ENCODE results near the gene THAP8. TPM values are rescaled to one million over a fixed set of nuclear protein-coding genes. Genes with fewer than 3 reads are reported as not detected.

THAP8 gene
- polyA plus RNA-seq, 1 donor, result 9.2 TPM

DNA sequence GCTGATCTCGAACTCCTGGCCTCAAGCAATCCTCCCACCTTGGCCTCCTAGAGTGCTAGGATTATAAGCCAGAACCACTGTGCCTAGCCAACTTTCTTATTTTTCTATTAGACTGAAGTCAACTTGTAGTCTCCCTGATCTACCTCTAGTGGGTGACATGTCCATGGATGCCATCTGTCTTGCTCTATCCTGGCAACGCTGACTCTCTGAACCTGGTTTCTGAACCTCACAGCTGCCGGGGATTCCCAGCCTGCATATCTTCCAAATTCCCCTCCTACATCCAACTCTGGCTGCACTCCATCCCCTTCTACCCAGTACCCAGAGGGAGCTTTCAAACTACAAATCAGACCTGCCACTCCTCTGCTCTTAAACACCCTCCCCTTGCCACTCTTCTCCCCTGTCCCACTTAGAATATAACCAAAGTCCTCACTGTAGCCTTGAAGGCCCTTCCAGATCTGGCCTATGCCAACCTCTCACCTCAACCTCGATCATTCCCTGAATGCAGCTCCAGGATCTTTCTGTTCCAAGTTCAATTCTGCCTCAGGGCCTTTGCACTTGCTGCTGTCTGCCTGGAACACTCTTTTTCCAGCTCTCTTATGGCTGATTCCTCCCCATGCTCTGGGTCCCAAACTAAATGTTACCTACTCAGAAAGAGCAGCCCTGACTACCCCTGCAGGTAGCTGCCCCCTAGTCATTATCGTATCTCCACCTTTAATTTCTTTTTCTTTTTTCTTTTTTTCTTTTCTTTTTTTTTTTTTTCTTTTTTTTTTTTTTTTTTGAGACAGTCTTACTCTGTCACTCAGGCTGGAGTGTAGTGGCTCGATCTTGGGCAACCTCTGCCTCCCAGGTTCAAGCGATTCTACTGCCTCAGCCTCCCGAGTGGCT is 23.6 kb downstream of the THAP8 start:
- no peak for DNase-seq

DNA sequence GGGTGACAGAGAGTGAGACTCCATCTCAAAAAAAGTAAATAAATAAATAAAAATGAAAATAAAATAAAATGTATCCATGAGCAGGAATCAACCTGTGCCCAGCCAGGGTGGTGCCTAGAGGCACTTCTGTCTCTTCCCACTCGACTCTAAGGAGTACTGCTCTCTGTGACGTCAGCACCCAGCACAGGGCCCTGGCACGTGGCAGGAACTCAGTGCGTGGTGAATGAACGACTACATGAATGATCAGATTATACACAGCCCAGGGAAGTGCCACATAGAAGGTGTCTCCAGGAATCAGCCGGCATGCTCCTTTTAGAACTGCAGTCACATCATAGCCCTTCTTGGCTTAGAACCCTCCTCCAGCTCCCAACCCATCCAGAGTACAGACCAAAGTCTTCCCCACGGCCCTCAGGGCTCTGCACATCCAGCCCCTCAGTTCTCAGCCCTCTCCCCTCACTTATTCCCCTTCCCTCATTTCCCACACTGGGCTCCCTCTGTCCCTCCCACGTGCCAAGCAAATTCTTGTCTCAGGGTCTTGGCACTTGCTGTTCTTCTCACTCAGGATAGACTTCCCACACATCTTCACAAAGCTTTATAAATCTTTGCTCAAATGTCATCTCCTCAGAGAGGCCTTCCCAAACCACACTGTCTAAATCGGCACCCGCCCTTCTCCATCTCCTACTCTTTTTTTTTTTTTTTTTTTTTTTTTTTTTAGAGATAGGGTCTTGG is 25.6 kb downstream of the THAP8 start:
- DNase-seq, result no peak

DNA sequence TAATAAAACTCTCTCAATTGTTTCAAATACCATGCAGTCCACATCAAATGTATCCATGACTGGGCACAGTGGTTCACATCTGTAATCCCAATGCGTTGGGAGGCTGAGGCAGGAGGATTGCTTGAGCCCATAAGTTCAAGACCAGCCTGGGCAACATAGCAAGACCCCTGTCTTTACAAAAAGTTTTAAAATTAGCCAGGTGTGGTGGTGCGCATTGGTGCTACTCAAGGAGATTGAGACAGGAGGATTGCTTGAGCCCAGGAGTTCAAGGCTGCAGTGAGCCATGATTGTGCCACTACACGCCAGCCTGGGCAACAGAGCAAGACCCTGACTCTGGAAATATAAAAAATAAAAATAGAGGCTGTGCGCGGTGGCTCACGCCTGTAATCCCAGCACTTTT is 26.4 kb downstream of the THAP8 start:
- no peak for DNase-seq

DNA sequence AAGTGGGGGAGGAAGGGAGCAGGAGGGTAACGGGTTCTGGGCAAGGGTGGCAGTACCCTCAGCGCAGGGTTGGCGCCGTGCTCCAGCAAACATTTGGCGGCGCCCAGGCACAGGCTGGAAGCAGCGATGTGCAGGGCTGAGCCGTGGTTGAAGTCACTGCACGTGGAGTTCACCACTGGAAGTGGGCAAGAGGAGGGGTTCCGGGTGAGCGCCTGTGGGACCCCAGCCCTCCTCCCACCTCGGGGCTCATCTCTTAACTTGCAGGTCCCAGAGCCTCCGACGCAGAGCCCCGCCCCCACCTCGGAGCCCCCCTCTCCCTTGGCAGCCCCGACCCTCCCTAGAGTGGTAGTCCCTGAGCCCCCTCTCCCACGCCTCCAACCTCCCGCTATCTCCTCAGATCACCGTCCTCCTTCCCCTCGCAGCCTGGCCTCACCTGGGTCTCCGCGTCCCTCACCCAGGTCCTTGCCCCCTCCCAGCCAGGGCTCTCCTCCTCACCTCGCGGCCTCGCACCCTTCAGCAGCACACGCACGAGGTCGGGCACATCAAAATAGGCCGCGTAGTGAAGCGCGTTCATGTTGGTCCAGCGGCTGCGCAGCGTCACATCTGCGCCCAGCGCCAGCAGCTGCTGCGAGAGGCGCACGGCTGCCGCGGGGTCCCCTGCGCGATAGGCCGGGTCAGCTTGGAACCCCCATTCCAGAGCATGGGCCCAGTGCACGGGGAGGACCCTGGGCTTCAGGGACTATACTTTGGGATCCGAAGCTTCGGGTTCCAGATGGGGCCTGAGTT is 27.8 kb downstream of the THAP8 start:
- no peak for DNase-seq

DNA sequence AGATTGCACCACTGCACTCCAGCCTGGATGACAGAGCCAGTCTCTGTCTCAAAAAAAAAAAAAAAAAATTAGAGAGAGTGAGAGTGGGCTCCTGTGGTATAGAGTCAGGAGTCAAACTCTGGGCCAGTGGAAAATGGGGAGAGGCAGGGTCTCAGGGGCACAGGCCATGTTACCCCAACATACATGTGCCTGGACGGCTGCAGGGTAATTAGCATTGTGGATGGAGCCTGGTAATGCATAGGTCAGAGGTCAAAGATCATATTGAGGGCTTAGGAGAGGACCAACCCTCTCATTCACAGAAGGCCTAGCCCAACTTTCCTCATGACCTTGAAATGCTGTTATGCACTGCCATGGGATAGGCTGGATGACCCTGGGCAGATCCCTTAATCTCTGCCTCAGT is 28.5 kb downstream of the THAP8 start:
- no peak for DNase-seq

DNA sequence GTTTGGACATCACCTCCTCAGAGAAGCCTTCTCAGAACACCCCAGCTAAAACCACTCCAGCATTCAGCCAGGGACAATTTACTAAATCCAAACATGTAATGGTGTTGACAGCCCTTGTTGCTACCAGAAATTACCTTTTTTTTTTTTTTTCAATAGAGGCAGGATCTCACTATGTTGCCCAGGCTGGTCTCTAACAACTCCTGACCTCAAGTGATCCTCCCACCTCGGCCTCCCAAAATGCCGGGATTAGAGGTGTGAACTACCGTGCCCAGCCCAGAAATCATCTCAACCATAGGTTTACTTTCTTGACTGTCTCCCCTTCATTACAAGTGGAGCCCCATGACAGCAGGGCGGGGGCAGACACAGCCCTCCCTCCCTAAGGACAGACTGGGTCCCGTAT is 30.7 kb downstream of the THAP8 start:
- no peak for DNase-seq

DNA sequence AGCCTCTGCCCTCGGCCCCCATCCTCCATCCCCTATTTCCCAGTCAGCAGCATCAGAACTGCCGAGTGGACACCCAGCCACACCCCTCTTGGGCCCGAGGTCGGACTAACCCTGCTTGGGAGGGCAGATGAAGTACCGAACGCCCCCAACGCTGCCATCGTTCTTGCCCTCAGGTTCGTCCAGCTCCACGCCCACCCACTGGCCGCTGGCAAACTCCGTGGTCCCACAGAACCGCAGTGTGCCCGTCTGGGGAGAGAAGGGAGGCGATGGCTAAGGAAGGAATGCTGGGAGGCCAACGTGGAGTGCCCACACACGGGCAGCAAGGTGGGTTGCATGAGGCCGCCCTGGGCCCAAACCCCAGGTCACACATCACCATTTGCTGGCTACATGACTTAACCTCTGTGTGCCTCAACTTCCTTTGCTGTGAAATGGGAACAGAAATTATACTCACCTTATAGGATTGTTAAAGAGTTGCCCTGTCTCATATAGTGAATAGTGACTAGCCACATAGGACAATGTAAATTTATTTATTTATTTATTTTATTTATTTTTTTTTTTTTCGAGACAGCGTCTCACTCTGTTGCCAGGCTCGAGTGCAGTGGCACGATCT is 34.9 kb downstream of the THAP8 start:
- no peak for DNase-seq

DNA sequence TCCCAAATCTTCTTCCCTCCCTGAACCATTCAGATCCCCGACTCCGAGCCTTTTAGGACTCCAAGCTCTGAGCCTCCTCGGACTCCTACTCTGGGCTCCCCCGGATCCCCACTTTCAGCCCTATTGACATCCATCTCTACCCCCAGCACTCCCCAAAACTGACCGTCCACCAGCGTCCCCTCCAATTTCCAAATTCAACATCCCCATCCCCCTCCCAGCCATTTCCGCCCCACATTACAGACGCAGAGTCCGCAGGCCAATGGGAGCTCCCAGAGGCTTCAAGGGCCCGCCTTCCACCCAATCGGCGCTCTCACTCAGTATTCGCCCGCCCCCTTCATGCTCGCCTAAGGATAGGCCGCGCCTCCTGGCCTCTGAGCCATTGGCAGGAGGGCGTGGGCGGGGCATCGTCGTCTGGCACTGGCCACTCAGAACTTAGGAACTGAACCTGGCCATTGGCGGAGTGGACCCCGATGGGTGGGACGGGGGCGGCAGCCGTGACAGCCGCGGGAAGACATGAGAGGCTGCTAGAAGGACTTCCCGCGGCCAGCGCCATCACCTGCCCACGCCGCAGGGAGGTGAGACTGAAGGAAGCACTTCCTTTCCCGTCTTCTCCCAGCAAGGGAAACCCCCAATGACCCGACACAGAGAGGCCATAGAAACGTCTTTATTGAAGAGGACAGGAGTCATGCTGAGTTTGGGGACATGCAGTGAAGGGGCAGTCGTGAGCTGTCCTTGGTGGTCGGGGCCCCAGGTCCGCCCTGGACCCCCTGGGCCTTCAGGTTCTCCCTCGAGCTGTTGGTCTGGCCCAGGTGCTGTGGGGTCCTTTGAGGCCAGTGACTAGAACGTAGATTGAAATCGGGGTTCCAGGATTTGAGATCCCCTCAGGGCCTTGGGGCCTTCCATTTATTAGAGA is 39.8 kb downstream of the THAP8 start, which contains the start of gene ALKBH6:
Gene ALKBH6 (minus strand): TSS at position 202 of the 913 bp plus-strand sequence. CDS start 816 bp downstream, outside the sequence.
- peak; percentile 99 for DNase-seq

DNA sequence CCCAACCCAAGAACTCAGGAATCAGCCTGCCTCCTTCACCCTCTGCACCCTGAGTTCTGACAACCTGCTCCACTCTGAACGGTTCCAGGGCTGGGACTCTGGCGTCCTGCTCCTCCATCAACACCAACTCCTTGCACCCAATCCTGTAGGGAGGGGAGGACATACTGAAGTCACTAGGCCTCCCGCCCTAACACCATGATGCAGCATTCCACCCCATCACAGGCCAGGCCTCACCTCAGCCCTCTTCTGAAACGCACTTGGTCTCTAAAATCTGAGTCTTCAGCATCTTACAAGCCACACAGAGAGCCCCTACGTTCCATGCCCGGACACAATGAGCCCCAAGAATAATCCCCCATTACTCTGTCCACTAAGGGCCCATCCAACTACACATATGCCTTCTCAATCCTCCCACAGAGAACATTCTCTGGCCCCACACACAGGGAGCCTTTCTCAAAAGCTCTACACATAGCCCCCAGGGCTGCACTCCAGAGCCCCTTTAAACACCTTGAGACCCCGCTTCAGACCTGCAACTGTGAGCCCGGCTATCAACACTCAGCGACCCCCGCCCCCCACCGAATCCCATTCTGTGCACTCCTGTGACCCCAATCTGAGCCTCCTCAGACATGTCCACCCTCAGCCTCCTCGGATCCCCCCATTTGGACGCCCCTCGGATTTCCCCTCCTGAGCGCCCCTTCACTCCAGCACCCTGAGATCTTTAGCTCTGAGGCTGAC is 40.6 kb downstream of the THAP8 start:
- DNase-seq, result no peak

DNA sequence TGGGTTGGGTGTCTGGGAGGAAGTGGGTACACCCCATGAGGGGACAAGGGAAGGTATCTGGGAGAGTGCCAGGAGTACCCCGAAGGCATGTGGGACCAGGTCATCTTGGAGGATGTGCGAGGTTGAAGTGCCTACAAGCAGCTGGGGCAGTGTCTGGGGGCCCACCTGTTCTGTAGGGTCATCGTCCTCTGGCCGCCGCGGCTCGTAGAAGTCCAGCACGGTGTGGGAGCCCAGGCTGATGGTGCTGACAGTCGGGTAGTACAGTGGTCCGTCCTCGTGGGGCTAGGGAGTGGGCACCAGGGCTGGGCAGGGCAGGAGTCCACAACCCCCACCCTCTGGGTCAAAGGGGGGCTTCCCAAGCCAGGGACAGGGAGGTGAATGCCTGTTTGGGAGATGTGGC is 43.7 kb downstream of the THAP8 start:
- DNase-seq, result no peak

DNA sequence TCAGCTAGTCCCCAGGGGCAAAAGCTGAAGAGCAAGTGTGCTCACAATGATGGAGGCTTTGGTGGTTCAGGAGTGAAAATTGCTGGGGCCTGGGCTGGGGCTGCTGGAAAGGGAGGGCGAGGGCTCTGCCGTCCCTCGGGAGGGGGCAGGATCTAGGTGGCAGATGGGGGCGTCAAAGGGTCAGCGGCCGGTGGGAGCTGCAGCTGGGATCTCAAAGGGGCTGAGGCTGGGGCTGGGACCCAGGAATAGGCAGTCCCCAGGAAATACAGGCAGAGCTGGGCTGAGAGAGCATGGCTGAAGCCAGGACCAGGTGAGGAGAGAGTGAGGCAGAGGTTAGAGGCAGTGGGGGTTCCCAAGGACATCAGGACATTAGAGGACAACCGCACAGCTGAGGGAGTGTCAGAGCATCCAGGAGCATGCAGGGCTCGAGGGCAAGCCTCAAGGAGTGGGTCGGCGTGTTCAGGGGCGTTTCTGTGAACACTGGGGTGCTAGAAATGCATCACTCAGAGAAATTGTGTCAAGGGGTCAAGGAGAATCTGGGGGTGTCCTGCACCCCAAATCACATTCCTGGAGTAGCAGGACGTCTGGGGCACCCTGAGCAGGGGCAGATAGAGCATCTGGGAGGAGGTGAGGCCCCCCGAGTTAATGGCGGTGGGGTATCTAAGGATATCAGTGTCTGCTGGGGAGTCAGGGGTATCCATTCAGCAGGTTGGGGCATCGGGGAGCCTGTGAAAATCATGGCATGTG is 44.3 kb downstream of the THAP8 start:
- DNase-seq, result no peak

DNA sequence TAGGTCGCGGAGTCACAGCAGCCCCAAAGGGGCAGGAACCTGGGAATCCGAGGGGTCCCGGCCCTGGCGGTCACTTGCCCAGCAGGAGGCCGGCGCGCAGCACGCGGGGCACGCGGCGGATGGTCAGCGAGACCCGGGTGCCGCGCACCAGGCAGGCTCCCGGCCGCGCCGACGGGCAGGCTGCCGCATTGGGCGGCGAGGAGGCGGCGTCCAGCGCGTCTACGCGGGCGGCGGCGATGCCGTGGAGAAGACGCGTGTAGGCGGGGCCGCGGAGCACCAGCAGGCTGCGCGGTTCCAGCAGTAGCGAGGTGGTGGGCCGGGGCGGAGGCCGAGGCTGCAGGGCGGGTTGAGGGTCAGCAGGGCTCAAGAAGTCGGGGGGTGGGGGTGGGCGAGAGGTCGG is 44.9 kb downstream of the THAP8 start:
- no peak for DNase-seq

DNA sequence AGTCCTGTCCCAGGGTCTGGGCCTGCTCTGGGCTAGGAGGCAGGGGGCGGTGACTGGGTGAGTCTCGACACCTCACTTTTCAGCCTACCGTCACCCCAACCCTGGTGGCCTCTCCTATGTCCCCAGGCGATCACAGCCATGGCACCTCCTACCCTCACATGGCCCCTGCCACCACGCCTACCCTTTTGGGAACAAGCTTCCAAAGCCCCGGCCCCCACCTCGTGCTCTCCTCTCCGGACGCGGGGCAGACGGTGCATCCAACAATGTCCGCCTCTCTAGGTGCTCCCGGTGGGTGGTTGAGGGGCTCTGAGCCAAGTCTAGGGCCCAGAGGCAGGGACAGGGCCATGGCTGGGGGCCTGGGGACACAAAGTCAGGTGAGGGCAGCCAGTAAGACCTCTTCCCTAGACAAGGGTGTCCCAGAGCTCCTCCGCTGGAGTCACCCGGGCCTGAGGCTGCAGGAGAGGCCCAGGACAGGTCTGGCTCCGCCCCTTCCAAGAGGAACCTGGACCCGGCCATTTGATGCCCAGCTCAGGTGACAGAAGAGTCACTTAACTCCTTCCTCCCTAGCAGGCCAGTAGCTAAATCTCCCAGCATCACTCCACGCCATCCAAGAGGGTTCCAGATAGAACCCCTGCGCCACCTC is 45.6 kb downstream of the THAP8 start, which contains the start of gene SYNE4:
Gene SYNE4 (minus strand): TSS at position 478 of the 643 bp plus-strand sequence. CDS start 132 bp downstream, at position 346.
- peak; percentile 68 for DNase-seq

DNA sequence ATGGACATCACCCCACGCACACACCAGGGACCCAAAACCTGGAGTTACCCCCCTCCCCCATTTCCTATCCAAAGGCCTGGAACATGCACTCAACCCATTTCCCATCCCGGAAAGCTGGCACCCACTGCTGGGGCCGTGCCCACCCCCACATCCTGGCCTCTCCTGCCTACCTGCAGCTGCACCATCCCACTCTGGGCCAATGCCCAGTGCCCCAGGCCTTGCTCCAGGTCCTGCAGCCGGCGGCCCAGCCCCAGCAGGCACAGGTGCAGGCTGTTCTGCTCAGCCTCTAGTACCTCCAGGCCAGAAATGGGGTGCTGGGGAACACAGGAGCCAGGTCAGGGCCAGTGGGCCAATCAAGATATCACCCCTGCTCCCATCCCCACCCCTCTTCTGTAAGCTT is 47.1 kb downstream of the THAP8 start:
- no peak for DNase-seq

DNA sequence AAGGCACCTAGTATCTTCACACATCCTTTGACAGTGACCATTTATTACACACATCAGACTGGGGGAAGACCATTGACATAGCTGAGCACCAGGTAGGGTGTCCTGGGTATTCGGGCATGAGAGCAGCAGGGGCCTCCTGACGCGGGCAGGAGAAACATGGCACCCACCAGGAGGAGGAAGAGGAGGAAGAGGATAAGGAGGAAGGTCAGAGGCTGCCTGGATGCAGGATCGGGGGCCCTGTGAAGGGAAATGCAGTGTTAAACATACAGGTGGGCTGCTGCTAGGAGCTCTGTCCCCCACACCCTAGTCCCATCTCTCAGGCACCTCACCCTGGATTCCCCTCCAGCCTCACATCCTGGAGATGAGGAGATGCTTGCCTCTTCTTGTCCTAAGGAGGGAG is 50.8 kb downstream of the THAP8 start:
- DNase-seq, result no peak

DNA sequence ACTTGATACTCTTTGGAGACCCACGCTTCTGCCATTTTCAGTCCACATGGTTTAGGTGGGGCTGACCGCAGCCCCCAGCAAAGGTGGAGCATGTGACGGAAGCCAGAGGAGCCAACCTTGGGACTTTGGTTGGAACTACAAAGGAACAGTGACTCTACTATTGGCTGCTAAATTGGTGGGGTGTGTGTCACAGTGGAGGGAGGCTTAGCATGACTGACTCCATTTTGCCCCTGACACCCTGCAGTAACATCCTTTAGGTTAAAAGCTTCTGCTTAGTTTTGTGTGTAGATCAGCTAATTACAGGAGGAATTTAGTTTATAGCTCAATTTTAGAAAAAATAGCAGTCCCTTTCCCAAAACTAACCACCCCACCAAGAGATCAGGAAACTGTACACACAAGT is 52.5 kb downstream of the THAP8 start:
- DNase-seq, result no peak

DNA sequence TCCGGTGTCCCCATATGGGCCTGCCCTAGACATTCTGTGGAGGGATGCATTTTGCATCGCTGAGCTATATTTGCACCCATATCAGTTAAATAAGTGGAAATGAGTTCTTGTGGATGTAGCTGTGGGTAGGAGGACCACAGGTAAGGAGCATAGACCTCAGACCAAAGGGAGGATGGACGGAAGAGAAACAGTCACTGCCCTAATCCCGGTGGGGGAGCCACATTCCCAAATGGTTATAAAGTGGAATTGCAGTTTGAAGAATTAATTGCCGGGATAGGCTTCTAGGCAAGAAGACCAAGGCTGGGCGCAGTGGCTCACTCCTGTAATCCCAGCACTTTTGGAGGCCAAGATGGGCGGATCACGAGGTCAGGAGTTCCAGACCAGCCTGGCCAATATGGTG is 57.3 kb downstream of the THAP8 start:
- no peak for DNase-seq

DNA sequence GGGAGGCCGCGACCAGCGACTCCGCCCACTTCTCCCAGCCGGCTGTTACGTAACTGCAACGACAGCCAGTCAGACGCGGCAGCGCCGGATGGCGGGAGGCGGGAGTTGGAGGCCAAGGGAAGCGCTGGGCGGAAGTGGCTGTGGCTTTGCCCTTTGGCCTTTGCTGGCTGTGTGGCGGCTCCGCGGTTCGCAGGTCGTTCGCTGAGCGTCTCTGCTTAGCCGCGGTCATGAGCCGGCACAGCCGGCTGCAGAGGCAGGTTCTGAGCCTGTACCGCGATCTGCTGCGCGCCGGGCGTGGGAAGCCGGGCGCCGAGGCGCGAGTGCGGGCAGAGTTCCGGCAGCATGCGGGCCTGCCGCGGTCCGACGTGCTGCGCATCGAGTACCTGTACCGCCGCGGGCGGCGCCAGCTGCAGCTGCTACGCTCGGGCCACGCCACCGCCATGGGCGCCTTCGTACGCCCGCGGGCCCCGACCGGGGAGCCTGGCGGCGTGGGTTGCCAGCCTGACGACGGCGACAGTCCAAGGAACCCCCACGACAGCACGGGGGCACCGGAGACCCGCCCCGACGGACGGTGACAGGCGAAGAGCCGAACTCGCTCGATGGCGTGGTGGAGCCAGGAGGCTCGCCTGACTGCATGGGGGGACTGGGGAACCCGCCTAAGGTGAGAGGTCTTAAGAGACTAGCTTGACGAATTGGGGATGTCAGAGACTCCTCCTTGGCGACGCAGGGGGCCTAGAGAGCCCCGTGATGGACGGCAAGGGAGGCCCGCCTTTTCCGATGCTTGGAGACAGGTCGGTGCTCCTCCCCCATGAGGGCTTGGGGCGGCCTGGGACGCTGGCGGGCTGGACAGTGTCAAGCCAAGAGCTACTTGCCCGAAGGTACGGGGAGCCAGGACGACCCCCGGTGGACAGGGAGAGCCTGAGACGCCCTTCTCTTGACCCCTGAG is 58.8 kb downstream of the THAP8 start, which contains the start of gene SDHAF1:
Gene SDHAF1 (plus strand): TSS at position 141 of the 946 bp plus-strand sequence. CDS start 87 bp downstream, at position 228.
- DNase-seq, result peak; percentile 93
